Right ventricle myocardium inferior (tissue), 1 donor: ENCODE data around the gene RGL1. TPM values are rescaled to one million over a fixed set of nuclear protein-coding genes. Genes with fewer than 3 reads are reported as not detected.

Experiments used
- ATAC-seq: fragments of 200-7000 bp; cut with Tn5 transposase; one replicate; pipeline ENCODE4 v1.9.1; 2020; ENCODE audit warnings: mild to moderate bottlenecking, moderate library complexity
- DNase-seq: peaks from one replicate; pipeline ENCODE4 v3.0.0; 2021; ENCODE audit errors: missing footprints
- intact Hi-C: fragments of 100-400 bp; cut with DNase I; formaldehyde crosslinking; loops from one replicate; pipeline ENCODE4 v1.11.0; 2022
- total RNA-seq: library from RNA; stranded (reverse); fragmentation: NEBNext Ultra II Directional; extraction: Animal tissue kit (Norgen Biotek cat#: 25700); gene quantifications from one replicate; pipeline ENCODE4 v1.2.1, GENCODE V29; 2021
- donor health status: DM: no; HTN: yes; CAD: no; lungs with severe emphysema.

RGL1 gene
- total RNA-seq, 1 donor from 2014 or later, result 18.9 TPM

DNA sequence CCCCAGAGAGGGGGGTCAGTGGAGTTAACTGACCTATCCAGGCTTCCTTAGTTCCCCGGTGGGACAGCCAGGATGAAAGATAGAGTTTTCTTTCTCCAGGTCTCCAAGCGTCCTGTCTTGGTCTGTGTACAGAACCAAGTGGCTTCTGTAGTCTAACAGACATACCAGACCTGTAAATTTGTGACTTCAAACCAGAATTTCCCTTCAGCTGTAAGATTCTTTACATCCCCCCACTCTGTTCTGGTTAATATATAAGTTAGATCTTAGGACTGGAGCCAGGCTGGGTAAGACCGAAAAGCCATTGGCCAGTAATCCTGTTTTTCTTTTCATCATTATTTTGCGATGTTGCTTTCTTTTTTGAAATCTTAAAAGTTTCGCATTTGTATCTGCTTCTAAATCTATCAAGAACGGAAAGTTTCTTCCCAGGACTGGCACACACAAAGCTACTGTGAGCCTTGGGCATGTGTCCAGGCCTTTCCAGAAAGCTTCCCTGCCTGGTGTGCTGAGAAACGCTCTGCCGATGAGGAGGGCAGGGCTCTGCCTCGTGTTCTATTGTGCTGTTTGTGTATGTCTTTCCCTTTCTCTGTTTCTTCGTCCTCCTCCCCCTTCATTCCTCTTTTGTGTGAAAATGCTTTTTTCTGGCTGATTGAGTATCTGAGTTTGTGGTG lies 72.3 kb downstream of the RGL1 start:
- no peak for DNase-seq
- ATAC-seq, result no peak
- intact Hi-C loops, result no loop called here

GRCh38 chr1:183879494-183879893 lies 74.6 kb downstream of the RGL1 start:
- ATAC-seq (no peak), DNase-seq (no peak)
- intact Hi-C loops, result no loop called here

- ATAC-seq (no peak), DNase-seq (no peak)
- intact Hi-C loops, result no loop called here
Observed at GRCh38 chr1:183879966-183880365, 75.0 kb downstream of the RGL1 start.

GRCh38 chr1:183880531-183881243 lies 75.8 kb downstream of the RGL1 start:
- no peak for ATAC-seq
- DNase-seq, result no peak
- intact Hi-C loops, result no loop called here

- intact Hi-C loops, result no loop called here
- DNase-seq (peak; percentile 76), ATAC-seq (peak; percentile 40)
Observed at GRCh38 chr1:183881387-183882131, 76.6 kb downstream of the RGL1 start.

- intact Hi-C loops, result no loop called here
- ATAC-seq (no peak), DNase-seq (no peak)
Observed at GRCh38 chr1:183882335-183883167, 77.6 kb downstream of the RGL1 start.

GRCh38 chr1:183883623-183884022 lies 78.7 kb downstream of the RGL1 start:
- ATAC-seq, result peak; percentile 56
- intact Hi-C loops, result no loop called here

DNA sequence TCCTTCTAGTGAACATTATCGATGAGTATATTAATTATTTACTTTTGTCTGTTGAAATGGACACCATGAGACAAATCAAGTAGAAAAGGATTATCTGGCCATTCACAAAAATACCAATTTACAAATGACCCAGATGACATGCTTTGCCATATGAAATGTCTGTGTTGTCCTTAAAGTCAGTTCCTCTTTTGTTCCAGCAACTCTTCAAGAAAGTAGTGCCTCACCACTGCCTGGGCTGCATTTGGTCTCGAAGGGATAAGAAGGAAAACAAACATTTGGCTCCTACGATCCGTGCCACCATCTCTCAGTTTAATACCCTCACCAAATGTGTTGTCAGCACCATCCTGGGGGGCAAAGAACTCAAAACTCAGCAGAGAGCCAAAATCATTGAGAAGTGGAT lies 79.6 kb downstream of the RGL1 start:
- intact Hi-C loops, result no loop called here
- DNase-seq, result no peak
- no peak for ATAC-seq

More at GRCh38 chr1:183883623-183884022, 78.7 kb downstream of the RGL1 start:
- DNase-seq, result no peak

DNA sequence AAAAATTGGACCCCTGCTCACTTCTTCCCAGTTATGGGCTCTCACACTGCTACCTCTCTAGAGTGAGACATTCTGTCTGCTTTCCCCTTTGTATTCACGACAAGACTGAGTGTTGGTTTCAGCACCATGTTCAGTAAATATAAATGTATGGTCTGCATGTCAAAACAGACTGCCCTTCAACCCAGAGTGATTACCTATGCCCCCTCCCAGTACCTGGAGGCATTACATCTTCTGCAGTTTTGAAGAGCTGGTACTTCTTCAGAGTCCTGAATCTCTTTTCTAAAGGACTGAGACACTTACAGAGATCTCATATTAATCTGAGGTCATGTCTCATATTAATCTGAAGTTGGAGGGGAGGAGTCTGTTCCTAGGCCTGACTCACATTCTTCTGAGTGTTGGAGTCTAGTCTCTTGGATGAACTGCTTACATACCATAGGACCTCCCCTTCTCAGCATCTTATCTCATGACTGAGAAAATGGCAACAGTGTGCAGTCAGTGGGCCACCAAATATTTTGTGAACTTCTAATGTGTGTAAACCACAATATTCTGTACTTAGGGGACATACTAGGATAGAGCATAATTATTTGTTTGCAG lies 80.3 kb downstream of the RGL1 start:
- ATAC-seq (no peak), DNase-seq (no peak)
- intact Hi-C loops, result no loop called here

GRCh38 chr1:183886083-183886828 lies 81.3 kb downstream of the RGL1 start:
- intact Hi-C loops, result no loop called here
- DNase-seq (no peak), ATAC-seq (no peak)

GRCh38 chr1:183886853-183887252 lies 81.9 kb downstream of the RGL1 start:
- DNase-seq, result no peak
- intact Hi-C loops, result no loop called here
- ATAC-seq, result no peak

DNA sequence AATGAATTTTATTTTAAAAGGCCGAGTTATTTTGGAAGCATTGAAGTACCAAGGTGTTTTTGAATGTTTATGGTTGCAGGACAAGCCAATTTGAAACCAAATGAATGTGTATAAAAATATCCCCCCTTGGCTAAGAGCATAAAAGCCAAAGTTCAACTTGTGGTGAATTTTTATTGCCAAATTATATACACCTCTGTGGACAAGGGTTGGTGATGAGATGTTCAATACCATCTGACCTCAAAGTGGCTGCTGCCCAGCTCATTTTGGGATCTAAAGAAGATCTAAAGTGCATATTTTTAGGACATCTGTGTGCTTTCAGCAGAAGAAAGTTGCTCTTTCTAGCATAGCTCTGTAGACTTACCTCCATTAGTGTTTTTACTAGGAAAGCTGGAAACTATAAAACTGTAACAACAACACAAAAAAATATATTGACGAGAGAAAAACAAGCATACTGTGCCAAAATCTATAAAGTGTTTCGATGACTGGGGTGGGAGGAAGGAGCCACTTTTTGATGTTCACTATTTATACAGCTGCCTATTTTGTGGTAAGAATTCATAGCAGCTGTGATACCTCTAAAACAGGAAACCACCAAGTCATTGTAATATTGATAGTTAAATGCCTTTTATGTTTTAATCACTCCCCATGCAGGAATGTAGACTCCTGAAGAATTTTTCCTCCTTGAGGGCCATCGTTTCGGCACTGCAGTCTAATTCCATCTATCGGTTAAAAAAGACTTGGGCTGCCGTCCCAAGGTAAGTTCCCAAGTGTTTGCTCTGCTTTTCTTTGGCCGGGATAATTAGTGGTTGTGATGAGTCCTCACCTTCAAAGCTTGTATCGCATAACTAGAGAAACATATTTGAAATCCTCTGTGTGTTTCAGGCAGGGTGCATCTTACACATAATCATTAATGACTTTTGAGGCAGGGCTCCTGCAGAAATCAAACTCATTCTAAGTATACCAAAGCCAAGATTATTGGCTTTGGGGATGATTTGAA lies 83.2 kb downstream of the RGL1 start:
- intact Hi-C loops, result no loop called here

DNA sequence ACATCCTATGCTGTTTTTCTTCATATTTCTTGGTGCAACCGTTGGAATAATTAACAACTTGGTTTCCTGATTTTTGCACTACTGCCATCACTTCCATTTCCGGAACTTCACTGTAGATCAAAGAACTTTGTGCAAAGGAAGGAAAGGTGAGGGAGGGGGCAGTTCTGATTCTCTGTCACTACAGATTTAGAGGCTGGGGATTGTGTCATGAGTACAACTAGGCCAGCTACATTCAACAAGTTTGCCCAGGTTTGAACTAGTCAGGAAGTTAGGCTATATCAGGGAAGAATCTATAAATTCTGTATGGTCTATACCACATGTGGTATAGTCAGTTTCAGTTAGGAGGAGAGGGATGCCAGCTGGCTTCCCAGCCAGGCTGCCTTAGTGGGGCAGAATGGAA lies 84.2 kb downstream of the RGL1 start:
- DNase-seq (no peak), ATAC-seq (no peak)
- intact Hi-C loops, result no loop called here

More for the DNA sequence above, 83.2 kb downstream of the RGL1 start:
- DNase-seq (no peak), ATAC-seq (no peak)

DNA sequence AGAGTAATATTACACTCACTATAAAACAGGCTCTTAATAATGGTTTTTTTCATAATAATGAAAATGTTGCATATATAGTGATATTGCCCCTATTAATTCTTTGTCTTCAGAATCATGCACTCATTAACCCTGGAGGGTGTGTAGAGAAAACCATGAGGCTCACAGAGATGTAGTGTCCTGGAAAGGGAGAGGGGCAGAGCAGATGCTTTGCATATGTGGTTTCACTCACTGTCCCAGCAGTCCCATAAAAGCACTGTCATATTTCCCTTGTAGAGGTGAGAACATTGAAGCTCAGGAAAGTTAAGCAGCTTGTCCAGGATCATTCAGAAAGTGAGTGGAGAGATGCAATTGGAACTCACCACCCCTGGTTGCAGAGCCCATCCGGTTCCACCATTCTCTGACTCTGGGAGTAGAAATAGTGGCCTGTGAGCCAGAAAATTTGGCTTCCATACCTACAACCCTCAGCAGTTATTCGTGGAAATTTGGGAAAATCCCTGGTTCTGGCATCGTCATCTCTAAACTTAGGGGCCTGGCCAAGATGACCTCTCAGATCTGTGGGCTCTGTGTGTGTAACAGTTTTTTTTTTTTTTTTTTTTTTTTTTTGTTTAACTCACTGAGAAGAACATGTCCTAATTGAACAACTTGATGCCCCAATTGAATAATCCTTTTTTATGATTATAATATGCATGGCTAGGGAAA lies 86.4 kb downstream of the RGL1 start:
- DNase-seq (no peak), ATAC-seq (no peak)
- intact Hi-C loops, result no loop called here

DNA sequence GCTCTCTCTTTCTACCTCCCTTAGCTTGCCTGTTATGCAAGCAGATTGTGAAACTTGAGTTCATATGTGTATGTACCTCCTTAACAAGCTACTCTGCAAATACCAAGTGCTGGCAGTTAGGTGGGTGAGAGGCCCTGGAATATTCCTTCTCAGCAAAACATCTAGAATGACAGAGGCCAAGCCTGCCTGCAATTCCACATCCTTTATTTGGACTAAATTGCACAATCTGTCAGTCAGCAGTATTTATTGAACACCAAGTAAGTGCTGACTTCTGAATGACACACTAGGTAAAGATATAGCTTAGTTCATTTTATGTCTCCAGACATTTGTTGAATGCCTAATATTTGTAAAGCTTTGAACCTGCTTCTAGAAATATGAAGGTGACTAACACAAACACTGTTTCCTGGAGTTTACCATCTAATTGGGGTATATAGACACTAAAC lies 87.5 kb downstream of the RGL1 start:
- ATAC-seq (peak; percentile 49), DNase-seq (no peak)
- intact Hi-C loops, result no loop called here

DNA sequence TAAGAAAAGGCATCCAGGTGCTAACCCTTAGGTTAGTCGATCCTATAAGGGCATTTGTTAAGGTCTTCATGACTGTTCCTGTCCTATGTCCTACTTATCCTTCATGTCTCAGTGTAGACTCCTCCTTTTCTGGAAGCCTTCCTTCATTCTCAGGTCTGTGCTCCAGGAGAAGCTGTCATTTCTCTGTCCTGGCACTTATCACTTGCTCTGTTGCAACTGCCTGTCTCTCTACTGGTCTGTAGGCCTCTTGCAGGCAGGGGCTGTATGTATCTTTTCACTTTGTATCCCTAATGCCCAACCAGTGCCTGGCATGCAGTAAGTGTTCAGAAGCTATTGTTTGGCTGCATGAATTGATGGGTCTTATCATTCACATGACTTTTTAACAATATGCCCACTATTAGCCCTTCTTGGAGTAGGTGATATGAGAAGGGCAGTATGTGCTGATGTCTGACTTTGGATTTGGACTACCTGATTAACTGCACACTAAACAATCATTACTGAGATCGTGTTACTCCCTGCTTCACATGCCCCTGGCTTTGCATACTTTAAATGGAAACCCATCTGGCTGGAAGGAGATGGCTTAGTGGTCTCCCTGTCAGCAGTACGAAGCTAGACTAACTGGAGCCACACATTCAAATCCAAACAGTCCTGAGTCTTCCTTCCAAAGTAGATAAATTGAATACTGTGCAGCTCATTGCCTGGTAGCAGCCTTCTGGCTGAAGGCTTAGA lies 88.8 kb downstream of the RGL1 start:
- intact Hi-C loops, result no loop called here
- DNase-seq (no peak), ATAC-seq (peak; percentile 69)
